Subcutaneous adipose tissue (tissue), 4 donors: ENCODE data around the gene LIMS2. TPM values are rescaled to one million over a fixed set of nuclear protein-coding genes. Genes with fewer than 3 reads are reported as not detected.

ENCODE experiments used
- total RNA-seq, 4 donors: library from RNA; depleted of rRNA; stranded (reverse); fragments of >200 nt; gene quantifications; one replicate each; pipeline ENCODE4 v1.1.0, GENCODE V29; 2016
- TF ChIP-seq, protein P1 (sequence below): fragments of 450-650 bp; IDR thresholded peaks from one replicate; pipeline ENCODE4 v1.5.1; 2016; ENCODE audit warnings: low read depth, mild to moderate bottlenecking, control low read depth, antibody characterized with exemption, moderate library complexity

The LIMS2 gene
- total RNA-seq, 4 donors from 2014 or later = 8.5 to 81.8 (median 26.5) TPM

DNA sequence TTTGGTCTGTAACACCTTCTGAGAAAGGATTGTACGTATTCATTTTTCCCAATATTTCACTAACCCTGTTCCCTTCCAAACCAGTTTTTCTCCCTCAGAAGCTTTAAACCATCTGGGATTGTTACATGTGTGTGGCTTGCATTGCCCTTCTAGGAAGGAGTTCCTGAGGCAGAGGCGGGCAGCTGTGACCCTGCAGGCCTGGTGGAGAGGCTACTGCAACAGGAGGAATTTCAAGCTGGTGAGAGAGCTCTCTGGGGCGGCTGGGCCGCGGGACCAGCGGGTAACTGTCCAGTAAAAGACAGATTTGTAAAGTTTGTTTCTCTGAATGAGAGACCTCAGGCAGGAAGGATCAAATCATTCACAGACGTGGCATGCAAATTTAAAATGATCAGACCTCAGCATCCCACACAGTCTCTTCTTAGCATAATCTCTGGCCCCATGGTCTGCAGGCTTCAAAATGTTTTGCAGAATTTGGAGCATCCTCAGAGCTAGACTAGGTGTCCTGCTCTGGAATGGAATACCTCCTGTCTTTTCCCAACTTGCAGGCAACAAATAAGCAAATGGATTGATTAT lies 69.6 kb downstream of the LIMS2 start:
- TF ChIP-seq, protein P1, sequence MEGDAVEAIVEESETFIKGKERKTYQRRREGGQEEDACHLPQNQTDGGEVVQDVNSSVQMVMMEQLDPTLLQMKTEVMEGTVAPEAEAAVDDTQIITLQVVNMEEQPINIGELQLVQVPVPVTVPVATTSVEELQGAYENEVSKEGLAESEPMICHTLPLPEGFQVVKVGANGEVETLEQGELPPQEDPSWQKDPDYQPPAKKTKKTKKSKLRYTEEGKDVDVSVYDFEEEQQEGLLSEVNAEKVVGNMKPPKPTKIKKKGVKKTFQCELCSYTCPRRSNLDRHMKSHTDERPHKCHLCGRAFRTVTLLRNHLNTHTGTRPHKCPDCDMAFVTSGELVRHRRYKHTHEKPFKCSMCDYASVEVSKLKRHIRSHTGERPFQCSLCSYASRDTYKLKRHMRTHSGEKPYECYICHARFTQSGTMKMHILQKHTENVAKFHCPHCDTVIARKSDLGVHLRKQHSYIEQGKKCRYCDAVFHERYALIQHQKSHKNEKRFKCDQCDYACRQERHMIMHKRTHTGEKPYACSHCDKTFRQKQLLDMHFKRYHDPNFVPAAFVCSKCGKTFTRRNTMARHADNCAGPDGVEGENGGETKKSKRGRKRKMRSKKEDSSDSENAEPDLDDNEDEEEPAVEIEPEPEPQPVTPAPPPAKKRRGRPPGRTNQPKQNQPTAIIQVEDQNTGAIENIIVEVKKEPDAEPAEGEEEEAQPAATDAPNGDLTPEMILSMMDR = no peak

- TF ChIP-seq, protein P1 = no peak
These were observed 70.3 kb downstream of the LIMS2 start for GRCh38 chr2:127604986-127605385.

- TF ChIP-seq, protein P1 = no peak
These were observed 76.1 kb downstream of the LIMS2 start for GRCh38 chr2:127599211-127599610.

GRCh38 chr2:127598711-127599110 lies 76.6 kb downstream of the LIMS2 start:
- TF ChIP-seq, protein P1 = no peak

- TF ChIP-seq, protein P1 = no peak
These were observed 77.3 kb downstream of the LIMS2 start for GRCh38 chr2:127597984-127598380.

DNA sequence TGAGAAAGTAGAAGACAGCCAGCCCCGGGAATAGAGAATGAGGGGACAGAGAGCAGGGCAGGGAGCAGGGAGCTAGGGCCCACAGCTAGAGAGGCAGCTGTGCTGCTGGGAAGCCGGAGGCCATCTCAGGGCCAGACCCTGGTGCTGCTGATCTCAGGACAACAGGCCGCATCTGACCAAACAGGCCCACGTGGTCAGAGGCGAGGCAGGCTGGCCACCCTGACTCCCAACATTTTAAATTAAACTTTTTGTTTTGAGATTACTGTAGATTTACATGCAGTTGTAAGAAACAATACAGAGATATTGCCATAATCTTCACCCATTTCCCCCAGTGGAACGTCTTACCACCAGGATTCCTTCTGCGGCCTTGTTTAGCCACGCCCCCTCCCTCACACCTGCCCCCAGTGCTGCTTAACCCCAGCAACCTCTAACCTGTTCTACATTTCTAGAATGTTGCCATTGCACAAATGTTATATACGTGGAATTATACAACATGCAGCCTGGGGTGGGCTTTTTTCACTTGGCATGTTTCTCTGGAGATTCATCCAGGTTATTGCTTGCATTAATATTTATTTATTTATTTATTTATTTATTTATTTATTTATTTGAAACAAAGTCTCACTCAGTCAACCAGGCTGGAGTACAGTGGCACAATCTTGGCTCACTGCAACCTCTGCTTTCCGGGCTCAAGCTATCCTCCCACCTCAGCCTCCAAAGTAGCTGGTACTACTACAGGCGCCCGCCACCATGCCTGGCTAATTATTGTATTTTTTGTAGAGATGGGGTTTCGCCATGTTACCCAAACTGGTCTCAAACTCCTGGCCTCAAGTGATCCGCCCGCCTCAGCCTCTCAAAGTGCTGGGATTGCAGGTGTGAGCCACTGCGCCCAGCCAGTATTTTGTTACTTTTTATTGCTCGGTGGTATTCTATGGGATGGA lies 78.0 kb downstream of the LIMS2 start:
- TF ChIP-seq, protein P1 = no peak

GRCh38 chr2:127596311-127597045 lies 78.9 kb downstream of the LIMS2 start:
- TF ChIP-seq, protein P1 = no peak
